Dermis lymphatic vessel endothelial cell (primary cell): ENCODE results near the gene USP6NL. TPM values are rescaled to one million over a fixed set of nuclear protein-coding genes. Genes with fewer than 3 reads are reported as not detected.

Experiments
- total RNA-seq: library from RNA; depleted of rRNA; stranded (reverse); fragments of >200 nt; gene quantifications from 2 replicates; pipeline ENCODE4 v1.2.1, GENCODE V29; 2014

USP6NL gene
- total RNA-seq, result 13.2 and 14.3 TPM in 2 replicates

GRCh38 chr10:11611248-11612020 lies at the start of gene USP6NL:
Gene USP6NL, minus strand, starts transcription at chr10:11611650. Its CDS starts 14,016 bp downstream, at chr10:11597634.

Other genes starting within 250 kb of the USP6NL start
- 15.7 and 21.7 TPM in 2 replicates for gene ECHDC3, start 130.7 kb upstream of the USP6NL start, total RNA-seq
- gene PROSER2, start 211.7 kb upstream of the USP6NL start, total RNA-seq, result 4.0 and 8.0 TPM in 2 replicates